Suppressor macrophage treated with lipopolysaccharide for 1 hour (primary cell): ENCODE results near the gene TIGD4.
"Not testable (repeated sequence)": the region's sequence is repeated elsewhere in the genome, so short reads cannot be mapped to it uniquely, and the experiment has no call there.

Experiments used
- DNase-seq, 3 donors: peaks; one replicate each; pipeline ENCODE4 v3.0.0-alpha.2; 2020 to 2022

The TIGD4 gene

DNA sequence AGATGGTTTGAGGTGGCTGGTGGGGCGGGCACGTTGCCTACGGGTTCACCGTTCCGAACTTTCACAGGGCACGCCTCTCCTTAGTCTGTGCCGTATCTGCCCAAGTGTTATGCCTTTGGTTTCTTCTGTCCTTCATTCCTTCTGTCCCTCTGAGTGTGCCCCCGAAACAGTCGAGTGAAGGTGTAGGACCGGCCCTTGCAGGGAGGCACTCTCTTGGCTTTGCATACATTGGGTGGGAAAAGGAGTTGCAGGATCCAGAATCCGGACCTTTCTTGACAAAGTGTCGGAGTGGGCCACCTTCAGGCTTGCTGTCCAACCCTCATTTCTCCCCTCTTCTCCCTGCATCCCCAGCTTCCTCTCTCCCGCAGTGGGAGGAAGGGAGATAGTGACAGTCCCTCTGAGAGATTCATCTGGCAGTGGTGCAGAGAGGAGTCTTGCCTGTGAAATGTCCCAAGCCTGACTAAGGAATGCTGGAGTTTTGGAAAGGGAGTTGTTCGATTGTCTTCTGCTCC lies 793 bp upstream of the TIGD4 start:
- DNase-seq, result peak in 2 of 3 donors; percentile 28 to 43

- DNase-seq, result peak in 1 of 3 donors; percentile 13
Measured at GRCh38 chr4:152778656-152779512, 646 bp downstream of the TIGD4 start.

GRCh38 chr4:152777488-152777887 lies 2.0 kb downstream of the TIGD4 start:
- DNase-seq, result no peak

GRCh38 chr4:152776352-152776751 lies 3.2 kb downstream of the TIGD4 start:
- no peak for DNase-seq

GRCh38 chr4:152773953-152774352 lies 5.6 kb downstream of the TIGD4 start:
- no peak for DNase-seq

- no peak for DNase-seq
Measured at GRCh38 chr4:152773339-152773738, 6.2 kb downstream of the TIGD4 start.

DNA sequence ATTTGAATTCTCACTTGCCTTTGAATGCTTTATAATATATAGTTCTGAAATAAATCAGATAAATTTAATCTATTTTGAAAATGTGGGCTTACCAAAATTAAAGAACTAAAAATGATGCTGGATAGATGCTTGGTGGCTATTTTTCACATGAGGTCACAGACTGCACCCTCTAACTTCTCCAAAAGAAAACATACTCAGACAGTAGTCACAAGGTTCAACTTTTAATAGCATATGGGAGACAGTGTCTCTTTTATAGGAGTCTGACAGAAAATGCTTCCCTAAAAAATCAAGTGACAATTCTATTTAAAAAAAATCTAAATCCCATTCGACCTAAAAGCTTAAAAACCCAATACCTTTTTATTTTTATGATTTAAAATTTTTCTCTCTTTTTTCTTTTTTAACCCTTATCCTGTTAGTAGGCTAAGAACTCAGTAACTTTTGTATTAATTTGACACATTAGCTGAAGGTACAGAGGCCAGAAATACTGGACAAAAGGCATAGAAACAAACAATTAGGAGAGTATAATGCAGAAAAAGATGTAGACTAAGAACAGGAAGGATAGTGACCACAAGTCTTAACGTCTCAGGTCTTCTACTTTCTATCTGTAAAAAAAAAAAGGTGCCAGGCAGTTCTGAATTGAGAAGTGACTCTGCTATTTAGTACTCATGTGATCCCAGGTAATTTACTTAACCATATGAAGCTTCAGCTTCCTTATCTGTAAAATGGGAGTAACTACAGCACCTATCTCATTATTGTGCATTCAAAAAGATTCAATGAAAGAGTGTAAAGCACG lies 7.6 kb downstream of the TIGD4 start:
- DNase-seq, result peak; percentile 30 to 56 (median 54)

GRCh38 chr4:152765069-152765737 lies 14.3 kb downstream of the TIGD4 start:
- DNase-seq, result not testable (repeated sequence)

DNA sequence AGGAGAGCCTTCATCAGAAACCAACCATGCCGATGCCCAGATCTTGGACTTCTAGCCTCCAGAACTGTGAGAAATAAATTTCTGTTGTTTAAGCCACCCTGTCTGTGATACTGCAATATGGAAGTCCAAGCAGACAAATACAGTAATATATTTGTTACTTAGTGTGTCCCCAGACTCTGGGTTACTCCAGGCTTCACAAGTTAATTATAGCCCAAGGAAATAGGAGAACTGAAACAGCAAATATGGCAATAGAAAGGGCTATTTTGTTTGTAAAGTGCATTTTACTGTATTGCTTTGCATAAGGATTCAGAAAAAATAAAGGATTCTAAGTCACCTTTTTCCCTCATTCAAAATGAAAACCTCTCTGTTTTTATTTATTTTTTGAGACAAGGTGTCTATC lies 15.7 kb downstream of the TIGD4 start:
- DNase-seq, result no peak

DNA sequence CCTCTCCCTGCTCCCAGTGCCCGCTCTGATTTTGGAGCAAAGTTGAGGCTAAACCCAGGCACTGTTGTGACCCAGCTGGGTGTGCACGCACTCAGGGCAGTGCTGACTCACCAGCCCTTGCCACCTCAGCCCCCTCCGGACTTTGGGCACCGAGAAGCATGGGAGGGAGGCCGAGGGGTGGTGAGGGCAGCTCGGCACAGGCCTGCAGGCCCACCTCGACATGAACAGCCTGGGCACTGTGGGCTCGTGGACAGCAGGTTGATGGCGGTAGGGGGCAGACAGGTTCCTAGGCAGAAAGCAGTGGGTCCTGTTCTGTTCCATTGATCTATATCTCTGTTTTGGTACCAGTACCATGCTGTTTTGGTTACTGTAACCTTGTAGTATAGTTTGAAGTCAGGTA lies 30.9 kb downstream of the TIGD4 start:
- no peak for DNase-seq

DNA sequence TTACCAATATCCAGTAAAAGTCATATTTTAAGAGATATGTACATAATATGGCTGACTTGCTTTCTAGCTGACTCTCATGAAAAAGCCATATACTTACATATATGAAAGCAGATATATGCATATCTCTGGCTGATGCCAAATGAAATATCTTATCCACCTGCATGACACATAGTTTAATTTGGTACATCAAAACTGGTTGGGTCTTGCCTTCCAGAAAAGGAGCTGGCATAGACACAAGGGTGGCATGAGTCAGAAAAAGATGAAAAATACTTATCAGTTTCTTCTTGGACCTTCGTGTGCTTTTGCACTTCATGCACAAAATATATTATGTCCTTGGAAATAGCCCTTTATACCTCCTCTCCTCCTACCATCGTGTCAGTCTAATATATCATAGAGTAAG lies 32.1 kb downstream of the TIGD4 start:
- DNase-seq, result no peak

DNA sequence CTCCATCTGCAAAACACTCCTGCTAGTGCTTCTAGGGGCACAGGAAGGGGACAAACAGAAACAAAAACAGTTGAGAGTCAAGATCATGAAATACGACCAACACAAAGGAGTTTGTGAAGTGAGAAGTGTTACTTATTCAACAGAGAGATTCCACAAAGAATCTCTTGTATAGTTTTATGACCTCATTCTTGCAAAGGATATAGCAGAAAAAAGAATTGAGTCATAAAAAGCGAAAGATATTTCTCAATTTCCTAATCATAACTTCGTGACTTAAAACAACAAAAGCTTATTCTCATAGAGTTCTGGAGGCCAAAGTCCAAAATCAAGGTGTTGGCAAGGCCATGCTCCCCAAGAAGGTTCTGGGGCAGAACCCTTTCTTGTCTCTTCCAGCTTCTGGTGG lies 40.7 kb downstream of the TIGD4 start:
- peak in 1 of 3 donors; percentile 28 for DNase-seq

DNA sequence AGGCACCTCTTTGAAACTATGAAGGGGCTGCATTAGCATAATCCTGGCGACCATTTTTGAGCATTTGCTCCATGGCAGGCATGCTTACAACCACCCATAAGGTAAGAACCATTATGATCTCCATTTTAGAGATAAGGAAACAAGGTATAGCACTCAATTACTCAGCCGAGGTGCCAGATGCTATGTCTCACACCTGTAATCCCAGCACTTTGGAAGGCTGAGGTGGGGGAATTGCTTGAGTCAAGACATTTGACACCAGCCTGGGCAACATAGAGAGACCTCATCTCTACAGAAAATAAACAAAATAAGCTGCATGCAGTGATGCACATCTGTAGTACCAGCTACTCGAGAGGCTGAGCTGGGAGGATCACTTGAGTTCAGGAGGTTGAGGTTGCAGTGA lies 43.6 kb downstream of the TIGD4 start:
- no peak for DNase-seq

DNA sequence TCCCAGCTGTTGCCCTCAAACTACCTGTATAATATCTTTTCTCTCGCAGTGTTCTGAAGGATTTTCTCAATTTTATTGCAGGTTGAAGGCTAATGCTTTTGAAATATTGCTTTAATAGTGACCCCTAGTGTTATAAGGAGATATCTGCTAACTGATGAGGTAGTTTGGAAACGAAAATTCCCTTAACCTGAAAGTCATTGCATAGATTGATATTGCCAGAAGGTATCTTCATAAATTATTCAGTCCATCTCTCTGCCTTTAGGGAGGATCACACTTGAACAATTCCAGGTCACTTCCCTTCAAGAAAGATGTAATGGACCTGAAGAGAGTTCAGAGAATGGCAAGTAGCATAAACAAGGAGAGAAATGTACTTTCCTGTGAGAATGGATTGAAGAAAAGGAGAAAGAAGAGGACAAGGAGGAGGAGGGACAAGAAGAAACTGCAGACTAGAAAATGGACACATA lies 44.1 kb downstream of the TIGD4 start:
- peak; percentile 12 to 67 (median 61) for DNase-seq

- no peak for DNase-seq
Measured at GRCh38 chr4:152734699-152735050, 44.9 kb downstream of the TIGD4 start.

- no peak for DNase-seq
Measured at GRCh38 chr4:152734015-152734698, 45.4 kb downstream of the TIGD4 start.

DNA sequence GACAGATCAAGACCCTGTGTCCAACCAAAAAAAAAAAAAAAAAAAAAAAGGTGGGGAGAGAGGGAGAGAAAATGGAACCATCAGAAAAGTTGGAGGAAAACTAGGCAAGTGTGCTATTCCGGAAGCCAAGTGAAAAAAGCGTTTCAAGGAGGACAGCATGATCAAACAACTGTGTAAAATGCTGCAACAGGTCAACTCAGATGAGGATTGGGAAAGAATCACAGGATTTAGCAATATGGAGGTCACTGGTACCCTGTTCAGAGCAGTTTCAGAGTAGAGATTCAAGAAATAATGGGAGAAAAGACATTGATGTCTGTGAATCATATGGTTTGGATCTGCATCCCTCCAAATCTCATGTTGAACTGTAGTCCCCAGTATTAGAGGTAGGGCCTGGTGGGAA lies 47.5 kb downstream of the TIGD4 start:
- DNase-seq, result no peak

DNA sequence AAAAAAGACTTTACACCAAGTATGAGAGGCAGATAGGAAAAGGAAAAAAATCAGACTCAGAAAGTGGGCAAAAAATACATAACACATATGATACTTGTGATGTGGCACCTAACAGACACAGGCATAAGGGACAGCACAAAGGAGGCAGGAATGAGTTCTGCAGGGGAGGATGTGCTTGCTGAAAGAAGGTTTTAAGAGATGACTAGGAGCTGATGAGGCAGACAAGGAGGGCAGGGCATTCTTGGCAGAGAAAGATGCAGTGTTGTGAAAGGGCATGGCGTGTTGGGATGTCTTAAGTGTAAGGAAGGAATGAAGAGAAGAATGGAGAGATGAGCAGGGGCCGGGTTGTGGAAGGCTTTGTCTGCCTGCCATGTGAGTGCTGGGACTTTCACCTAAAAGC lies 50.1 kb downstream of the TIGD4 start:
- no peak for DNase-seq

- no peak for DNase-seq
Measured at GRCh38 chr4:152728343-152728742, 51.2 kb downstream of the TIGD4 start.

GRCh38 chr4:152727784-152728183 lies 51.7 kb downstream of the TIGD4 start:
- no peak for DNase-seq

- no peak for DNase-seq
Measured at GRCh38 chr4:152724494-152724893, 55.0 kb downstream of the TIGD4 start.

GRCh38 chr4:152723236-152723635 lies 56.3 kb downstream of the TIGD4 start:
- no peak for DNase-seq
